ENCODE data around the gene ROPN1B.
"Not testable (repeated sequence)": the region's sequence is repeated elsewhere in the genome, so short reads cannot be mapped to it uniquely, and the experiment has no call there.

The ROPN1B gene

GRCh38 chr3:125958511-125959316, 10.3 kb upstream of the ROPN1B start:
- no peak for DNase-seq

GRCh38 chr3:125959317-125960065, 9.5 kb upstream of the ROPN1B start:
- DNase-seq, result no peak

DNA sequence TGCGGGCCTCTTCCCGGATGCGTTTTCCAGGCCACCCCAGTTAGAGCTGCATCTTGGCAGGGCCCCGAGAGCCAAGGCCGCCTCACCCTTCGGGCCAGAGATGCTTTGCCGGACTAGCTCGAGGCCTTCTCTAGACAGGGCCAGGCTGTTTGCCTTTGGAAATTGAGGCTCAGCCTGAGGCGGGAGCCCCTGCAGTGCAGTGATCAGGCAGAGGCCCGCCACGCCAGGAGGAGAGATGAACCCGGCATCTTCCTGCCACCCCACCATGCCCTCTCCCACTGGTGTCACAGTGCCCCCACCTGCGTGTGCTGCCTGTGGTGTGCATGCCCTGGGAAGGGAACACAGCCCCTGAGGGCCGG, 8.9 kb upstream of the ROPN1B start:
- DNase-seq, result no peak

DNA sequence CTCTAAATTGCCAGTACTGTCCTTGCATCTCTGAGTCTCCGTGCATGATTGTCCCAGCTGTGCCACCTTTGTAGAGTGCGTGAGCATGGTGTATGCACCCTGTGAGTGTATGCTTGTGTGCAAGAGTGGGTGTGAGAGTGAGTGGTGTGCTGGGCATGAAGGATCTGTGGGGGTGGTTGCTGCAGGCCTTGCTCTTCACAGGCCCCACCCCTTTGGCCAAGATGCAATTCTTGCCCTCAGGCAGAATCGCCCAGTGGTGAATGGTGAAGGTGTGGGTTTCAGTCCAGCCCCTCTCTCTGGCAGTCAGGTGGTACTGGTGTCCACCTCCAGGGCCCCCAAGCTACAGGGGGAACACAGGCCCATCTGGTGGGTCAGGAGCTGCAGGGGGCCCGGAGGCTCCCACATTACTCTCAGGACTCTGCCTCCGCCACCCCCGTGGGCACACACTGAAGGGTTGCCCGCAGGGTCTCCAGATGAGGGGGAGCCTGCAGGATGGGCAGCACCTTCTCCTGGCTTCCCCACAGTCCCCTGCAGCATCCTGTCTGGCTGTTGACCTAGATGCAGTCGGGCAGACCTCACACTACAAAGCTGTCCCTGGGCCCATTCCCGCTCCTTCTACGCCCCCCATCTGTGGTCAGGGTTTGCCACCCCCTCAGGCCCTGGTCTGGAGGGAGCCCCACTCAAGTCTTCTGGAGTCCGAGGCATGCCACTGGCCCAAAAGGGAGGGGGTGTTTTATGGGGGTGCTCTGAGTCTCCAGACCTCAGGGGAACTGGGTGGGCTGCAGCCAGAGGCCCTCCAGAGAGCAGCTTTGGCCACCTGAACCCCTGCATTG, 8.3 kb upstream of the ROPN1B start:
- DNase-seq, result no peak

DNA sequence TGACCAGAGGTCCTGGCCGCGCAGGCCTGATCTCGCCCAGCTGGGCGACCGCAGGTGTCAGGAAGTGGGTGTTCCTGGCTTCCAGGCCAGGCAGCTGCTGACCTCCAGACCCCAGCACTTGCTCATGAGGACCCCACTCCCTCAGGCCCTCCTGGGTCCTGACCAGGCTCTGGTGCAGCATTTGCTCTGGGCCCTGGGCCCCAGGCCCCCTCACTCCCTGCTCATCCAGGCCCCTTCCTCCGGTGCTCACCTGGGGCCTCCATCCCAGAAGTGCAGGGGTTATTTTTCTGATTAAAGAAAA, 7.7 kb upstream of the ROPN1B start:
- no peak for DNase-seq

DNA sequence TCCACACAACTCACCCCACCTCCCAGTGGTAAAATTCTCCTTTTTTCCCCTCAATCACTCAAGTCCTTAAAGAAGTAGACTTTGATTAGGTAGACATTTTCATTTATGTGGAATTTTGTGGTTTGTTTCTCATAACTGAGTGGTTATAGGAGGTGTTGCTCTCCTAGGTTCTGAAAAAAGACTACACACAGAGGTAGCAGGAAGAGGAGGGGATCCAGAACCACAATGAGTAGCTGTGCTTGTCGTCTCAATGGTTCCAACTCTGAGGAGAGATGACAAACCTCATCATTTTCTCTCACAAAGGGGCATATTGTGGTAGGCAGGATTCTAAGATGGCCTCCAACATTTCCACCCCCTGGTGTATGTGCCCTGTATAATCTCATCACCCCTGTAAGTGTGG, 5.1 kb upstream of the ROPN1B start:
- DNase-seq, result not testable (repeated sequence)

DNA sequence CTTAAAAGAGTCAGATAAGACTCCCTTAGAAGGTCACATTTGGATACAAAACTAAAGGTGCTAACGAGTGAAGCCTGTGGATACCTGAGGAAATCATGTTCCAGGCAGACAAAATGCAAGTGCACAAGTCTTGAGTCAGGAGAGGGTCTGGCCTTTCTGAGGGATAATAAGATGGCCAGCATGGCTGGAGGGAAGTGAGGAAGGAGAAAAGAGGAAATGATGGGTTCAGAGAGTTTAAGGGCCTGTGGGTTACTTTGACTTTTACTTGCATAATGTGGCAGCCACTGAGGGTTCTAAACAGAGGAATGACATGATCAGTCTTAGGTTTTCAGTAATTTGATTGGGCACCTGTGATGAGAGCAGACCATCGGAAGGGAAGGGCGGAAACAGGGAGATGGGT, 3.5 kb upstream of the ROPN1B start:
- no peak for DNase-seq

DNA sequence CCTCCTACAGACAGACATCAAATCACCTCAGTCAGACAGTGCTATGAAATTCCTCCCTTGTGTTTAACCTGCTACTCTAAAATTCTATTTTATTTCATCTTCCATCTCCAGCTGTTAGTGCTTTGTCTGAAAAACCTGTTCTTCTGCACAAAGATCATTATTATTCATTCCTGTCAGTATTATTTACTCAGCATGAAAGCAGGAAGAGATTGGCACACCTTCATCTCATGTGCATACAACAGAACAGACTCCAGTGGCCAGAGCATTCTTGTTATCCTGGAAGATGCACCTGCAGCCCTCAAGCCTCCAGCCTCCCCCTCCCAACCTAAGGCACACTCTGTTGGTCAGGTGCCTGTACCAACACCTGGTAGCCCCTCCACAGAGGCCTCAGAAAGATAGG, 1.8 kb upstream of the ROPN1B start:
- no peak for DNase-seq

DNA sequence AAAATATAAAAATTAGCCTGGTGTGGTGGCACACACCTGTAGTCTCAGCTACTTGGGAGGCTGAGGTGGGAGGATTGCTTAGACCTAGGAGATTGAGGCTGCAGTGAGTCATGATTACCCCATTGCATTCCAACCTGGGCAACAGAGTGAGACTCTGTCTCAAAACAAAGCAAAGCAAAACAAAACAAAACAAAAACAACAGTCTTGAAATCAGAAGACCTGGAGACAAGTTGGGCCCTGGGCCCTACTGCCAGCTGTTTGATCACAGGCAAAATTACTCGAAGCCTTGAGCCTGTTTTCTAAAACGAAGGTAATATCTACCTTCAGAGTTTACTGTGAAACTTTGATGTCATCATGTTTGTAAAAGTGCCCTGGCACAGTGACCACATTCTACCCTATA, 857 bp upstream of the ROPN1B start:
- not testable (repeated sequence) for DNase-seq

DNA sequence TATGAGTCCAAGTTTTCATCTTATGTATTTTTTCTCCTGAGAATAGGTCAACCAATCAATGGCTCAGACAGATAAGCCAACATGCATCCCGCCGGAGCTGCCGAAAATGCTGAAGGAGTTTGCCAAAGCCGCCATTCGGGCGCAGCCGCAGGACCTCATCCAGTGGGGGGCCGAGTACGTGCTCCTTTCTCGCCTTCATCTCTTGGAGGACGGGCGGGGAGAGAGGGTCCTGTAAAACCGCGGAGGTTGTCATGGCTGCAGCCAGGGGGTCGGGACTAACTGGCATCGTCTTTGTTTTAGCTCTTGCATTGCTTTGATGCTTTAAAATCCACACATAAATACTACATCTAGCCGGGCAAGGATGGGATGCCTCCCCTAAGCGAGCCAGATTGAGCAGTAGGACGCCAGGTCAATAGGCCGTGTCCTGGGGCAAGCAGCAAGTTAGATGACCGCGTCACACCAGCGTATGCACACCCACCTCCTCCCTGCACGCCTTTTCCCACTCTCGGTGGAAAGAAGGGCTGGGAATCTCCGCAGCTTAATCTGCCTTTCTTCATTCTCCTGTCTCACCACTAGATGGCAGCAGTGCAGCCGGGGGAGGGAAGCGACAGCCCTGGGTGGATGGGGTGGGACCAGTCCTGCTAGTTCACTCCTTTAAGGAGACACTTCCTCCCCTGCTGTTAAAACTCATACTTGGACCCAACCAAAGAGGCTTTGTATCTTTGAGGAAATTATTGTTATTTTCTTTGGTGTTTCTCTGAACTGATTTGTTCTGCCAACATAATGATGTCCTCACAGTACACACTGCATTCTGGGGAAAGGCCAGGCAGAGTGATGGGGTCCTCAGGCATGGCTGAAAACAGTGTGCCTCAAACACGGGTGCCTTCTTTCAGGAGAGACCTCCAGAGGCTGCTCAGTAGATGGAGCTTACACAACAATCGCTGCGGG, 3.3 kb downstream of the ROPN1B start:
- DNase-seq, result peak; percentile 37

- not testable (repeated sequence) for DNase-seq
Measured at GRCh38 chr3:125975245-125976002, 6.4 kb downstream of the ROPN1B start.

- peak; percentile 39 for DNase-seq
Measured at GRCh38 chr3:125976003-125976390, 7.0 kb downstream of the ROPN1B start.

- DNase-seq, result not testable (repeated sequence)
Measured at GRCh38 chr3:125977104-125977503, 8.1 kb downstream of the ROPN1B start.

DNA sequence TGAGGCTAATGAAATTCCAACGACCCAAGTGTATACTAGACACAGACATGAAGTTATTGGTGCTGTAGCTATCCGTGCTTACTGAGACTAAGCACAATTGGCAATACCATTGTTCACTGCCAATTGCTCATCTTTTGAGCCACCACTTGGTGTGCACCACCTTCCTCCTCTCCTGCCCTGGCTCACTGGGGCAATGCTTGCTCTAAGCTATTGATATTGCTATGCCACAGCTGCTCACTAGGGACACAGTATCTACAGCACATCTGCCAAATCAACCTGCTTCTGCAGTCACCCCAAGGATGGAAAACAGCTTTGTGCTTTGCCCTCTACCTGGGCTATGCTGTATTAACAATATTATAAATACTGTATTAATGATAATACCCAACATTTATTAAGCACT, 16.0 kb downstream of the ROPN1B start:
- not testable (repeated sequence) for DNase-seq

DNA sequence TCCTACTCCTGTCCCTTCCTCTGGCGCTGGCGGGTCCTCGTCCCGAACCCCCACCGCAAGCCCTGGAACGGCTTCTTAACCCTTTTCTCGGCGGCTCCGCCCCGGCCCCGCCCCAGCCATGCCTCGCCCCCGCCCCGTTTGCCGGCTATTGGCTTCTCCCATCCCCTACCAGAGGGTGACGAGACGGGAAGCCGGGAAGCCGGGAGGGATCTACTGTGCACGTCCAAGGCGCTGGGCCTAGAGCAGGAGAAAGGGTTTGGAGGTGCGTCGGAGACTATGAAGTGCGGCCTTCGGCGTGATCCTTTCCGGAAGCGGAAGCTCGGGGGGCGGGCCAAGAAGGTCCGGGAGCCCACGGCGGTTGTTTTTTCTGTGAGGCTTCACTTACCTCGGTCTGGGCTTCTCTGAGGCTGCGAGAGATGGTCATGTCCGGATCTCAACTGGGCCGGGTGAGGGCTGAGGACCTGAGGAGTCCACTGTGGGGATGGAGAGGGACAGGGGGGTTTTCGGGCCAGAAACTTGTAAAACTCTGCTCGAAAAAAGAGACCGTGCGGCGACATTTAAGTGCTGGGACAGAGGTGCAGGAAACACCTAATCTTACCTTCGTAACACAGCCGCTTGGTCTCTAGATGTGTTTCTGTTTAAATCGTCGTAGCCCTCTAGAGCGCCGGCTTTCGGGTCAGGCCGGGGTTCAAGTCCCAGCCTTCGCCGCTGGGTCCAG, 21.4 kb downstream of the ROPN1B start:
- DNase-seq, result peak; percentile 93

DNA sequence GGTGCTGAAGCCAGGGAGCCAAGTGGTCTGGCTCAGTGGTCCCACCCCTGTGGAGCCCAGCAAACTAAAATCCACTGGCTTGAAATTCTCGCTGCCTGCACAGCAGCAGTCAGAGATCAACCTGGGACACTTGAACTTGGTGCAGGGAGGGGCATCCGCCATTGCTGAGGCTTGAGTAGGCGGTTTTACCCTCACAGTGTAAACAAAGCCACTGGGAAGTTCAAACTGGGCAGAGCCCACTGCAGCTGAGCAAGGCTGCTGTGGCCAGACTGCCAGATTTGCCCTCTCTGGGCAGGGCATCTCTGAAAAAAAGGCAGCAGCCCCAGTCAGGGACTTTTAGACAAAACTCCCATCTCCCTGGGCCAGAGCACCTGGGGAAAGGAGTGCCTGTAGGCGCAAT, 27.8 kb downstream of the ROPN1B start:
- DNase-seq, result not testable (repeated sequence)

DNA sequence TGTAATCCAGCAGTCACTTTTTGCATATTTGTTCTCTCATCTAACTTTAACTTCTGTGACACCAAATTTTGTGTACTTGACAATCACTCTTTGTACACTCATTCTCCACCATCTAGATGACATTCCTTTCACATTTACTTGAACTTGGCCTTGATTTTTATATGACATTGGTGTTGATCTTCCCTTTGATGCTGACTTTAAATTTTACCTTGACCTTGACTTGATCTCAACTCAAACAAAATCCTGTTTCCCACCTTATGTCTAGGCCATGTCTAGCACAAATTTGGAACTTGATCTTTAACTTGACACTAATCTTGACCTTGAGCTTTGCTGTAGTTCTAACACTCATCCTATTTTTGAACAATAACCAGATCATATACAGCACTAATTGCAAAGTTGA, 33.2 kb downstream of the ROPN1B start:
- no peak for DNase-seq

- no peak for DNase-seq
Measured at GRCh38 chr3:126003447-126004190, 34.6 kb downstream of the ROPN1B start.

DNA sequence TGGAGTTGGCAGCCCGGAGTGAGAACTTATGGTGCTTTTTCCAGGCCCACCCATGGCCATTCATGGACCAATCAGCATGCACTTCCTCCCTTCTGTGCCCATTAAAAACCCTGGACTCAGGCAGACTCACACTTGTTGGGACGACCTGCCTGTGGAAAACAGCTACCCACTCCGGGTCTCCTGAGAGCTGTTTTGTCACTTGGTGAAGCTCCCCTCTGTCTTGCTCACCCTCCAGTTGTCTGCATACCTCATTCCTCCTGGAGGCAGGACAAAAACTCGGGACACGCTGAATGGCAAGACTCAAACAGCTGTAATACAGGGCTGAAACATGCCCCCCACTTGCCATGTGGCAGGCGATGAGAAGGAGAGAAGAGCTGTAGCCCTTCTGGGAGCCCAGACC, 35.2 kb downstream of the ROPN1B start:
- DNase-seq, result no peak

DNA sequence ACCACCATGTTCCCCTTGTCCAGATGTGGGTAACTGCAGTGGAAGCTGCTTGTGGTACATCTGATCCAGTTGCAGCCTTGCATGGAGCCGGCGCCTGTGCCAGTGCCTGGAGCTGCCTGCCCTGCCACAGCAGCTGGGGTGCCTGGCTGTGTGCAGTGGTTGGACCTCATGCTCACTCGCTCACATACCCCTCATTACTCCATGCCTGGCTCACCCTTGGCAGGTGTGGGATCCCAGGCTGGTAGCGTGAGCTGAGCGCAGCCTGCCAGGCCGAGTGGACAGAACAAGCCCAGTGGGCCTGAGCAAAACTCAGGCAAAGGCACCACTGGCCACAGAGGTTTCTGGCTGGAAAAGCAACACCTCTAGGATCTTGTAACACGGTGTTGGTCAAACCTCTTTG, 35.7 kb downstream of the ROPN1B start:
- DNase-seq, result no peak
